Tibial nerve (tissue), 4 donors: Measurements from ENCODE around the gene EXD3. TPM values are rescaled to one million over a fixed set of nuclear protein-coding genes. Genes with fewer than 3 reads are reported as not detected.
"Not testable (repeated sequence)": the region's sequence is repeated elsewhere in the genome, so short reads cannot be mapped to it uniquely, and the experiment has no call there.

ENCODE experiments used
- DNase-seq, 2 donors: peaks; one replicate each; pipeline ENCODE4 v3.0.0-alpha.2; 2019; ENCODE audit warnings: low spot score in 2 of 2
- H3K27ac ChIP-seq, 4 donors: fragments of 200-600 bp; sonication (generic) in 3 of 4; one replicate each; pipeline ENCODE4 v1.5.1; 2017 to 2019; ENCODE audit warnings: mild to moderate bottlenecking in 1 of 4
- H3K27me3 ChIP-seq, 2 donors: fragments of 200-600 bp; sonication (generic) in 1 of 2; one replicate each; pipeline versions ENCODE4 v1.5.1 to v1.6.0; 2017 to 2019
- H3K36me3 ChIP-seq, 3 donors: fragments of 200-600 bp; sonication (generic); one replicate each; pipeline ENCODE4 v1.5.1; 2018 to 2019
- H3K4me1 ChIP-seq, 4 donors: fragments of 200-600 bp; sonication (generic) in 3 of 4; one replicate each; pipeline ENCODE4 v1.5.1; 2017 to 2019
- H3K4me3 ChIP-seq, 4 donors: fragments of 200-600 bp; sonication (generic) in 3 of 4; one replicate each; pipeline ENCODE4 v1.5.1; 2017 to 2019; ENCODE audit warnings: mild to moderate bottlenecking in 1 of 4, moderate library complexity in 1 of 4
- H3K9me3 ChIP-seq, 4 donors: fragments of 200-600 bp; sonication (generic) in 3 of 4; one replicate each; pipeline ENCODE4 v1.5.1; 2017 to 2019
- CTCF ChIP-seq, 5 experiments: fragments of 200-600 bp in 3 of 5; fragments of 450-650 bp in 2 of 5; sonication (generic) in 3 of 5; IDR thresholded peaks; one replicate each; pipeline ENCODE4 v1.5.1; 2016 to 2019; ENCODE audit warnings: antibody characterized with exemption in 5 of 5, mild to moderate bottlenecking in 3 of 5, moderate library complexity in 2 of 5
- EP300 ChIP-seq, 2 donors: sonication (generic); formaldehyde crosslinking; IDR thresholded peaks; one replicate each; pipeline ENCODE4 v1.6.1; 2017; ENCODE audit warnings: antibody characterized with exemption in 2 of 2, mild to moderate bottlenecking in 1 of 2
- POLR2A ChIP-seq, 2 donors: fragments of 450-650 bp; IDR thresholded peaks; one replicate each; pipeline ENCODE4 v1.6.1; 2017; ENCODE audit warnings: antibody characterized with exemption in 2 of 2, mild to moderate bottlenecking in 2 of 2, moderate library complexity in 2 of 2
- WGBS, 2 donors: methylation state at CpG; one replicate each; pipeline ENCODE4 v1.1.5; 2018; 5-methylcytosine and 5-hydroxymethylcytosine counted together
- total RNA-seq, 4 donors: library from RNA; depleted of rRNA; stranded (reverse); fragments of >200 nt; gene quantifications; one replicate each; pipeline ENCODE4 v1.1.0, GENCODE V29; 2016

Gene EXD3
- total RNA-seq, 4 donors from 2014 or later: 27.6 to 99.9 (median 55.2) TPM

GRCh38 chr9:137348769-137349470 lies 74.0 kb downstream of the EXD3 start:
- Histone ChIP-seq H3K27me3 (no peaks in the 10 kb centered on the region), H3K9me3 (peaks cover 0 to 14% (median 4%) of the 10 kb centered on the region in 4 donors), H3K36me3 (peaks cover 0 to 79% (median 0%) of the 10 kb centered on the region in 3 donors), H3K4me3 (no peak overlapping the region), H3K27ac (no peak overlapping the region), H3K4me1 (no peaks in the 10 kb centered on the region)
- TF ChIP-seq EP300 (IDR thresholded peaks at IDR 0.05) (no peak), CTCF (IDR thresholded peaks at IDR 0.05) (no peak), POLR2A (IDR thresholded peaks at IDR 0.05) (no peak)
- 91 to 97% methylated on average over 9 to 14 of the region's 31 CpGs for WGBS, 2 donors
- no peak for DNase-seq

GRCh38 chr9:137347928-137348327 lies 75.0 kb downstream of the EXD3 start:
- no peak for TF ChIP-seq POLR2A (IDR thresholded peaks at IDR 0.05)
- no peak for TF ChIP-seq CTCF (IDR thresholded peaks at IDR 0.05)
- no peak for TF ChIP-seq EP300 (IDR thresholded peaks at IDR 0.05)
- H3K9me3 ChIP-seq: peaks cover 0 to 17% (median 4%) of the 10 kb centered on the region in 4 donors
- no peaks in the 10 kb centered on the region for H3K4me1 ChIP-seq
- no peak for DNase-seq
- peaks cover 0 to 76% (median 0%) of the 10 kb centered on the region in 3 donors for H3K36me3 ChIP-seq
- no peaks in the 10 kb centered on the region for H3K27me3 ChIP-seq
- no peak overlapping the region for H3K27ac ChIP-seq
- no peak overlapping the region for H3K4me3 ChIP-seq
- 94 to 100% methylated on average over 4 to 9 of the region's 13 CpGs for WGBS, 2 donors

- H3K4me3 ChIP-seq: no peak overlapping the region
- TF ChIP-seq CTCF (IDR thresholded peaks at IDR 0.05) (no peak), EP300 (IDR thresholded peaks at IDR 0.05) (no peak), POLR2A (IDR thresholded peaks at IDR 0.05) (no peak)
- H3K27ac ChIP-seq: no peak overlapping the region
- H3K36me3 ChIP-seq: peaks cover 0 to 71% (median 0%) of the 10 kb centered on the region in 3 donors
- DNase-seq: no peak
- no peaks in the 10 kb centered on the region for H3K27me3 ChIP-seq
- WGBS, 2 donors: 78 to 99% methylated on average over 6 to 7 of the region's 7 CpGs
- H3K4me1 ChIP-seq: no peaks in the 10 kb centered on the region
- H3K9me3 ChIP-seq: peaks cover 0 to 28% (median 5%) of the 10 kb centered on the region in 4 donors
Observed at GRCh38 chr9:137342482-137342881, 80.5 kb downstream of the EXD3 start.

GRCh38 chr9:137341227-137341626 lies 81.7 kb downstream of the EXD3 start:
- peaks cover 0 to 69% (median 0%) of the 10 kb centered on the region in 3 donors for H3K36me3 ChIP-seq
- H3K4me3 ChIP-seq: no peak overlapping the region
- DNase-seq: no peak
- H3K9me3 ChIP-seq: peaks cover 0 to 27% (median 6%) of the 10 kb centered on the region in 4 donors
- no peaks in the 10 kb centered on the region for H3K4me1 ChIP-seq
- TF ChIP-seq CTCF (IDR thresholded peaks at IDR 0.05) (no peak), POLR2A (IDR thresholded peaks at IDR 0.05) (no peak)
- H3K27ac ChIP-seq: no peak overlapping the region
- no peaks in the 10 kb centered on the region for H3K27me3 ChIP-seq
- 86 to 94% methylated on average over 5 to 6 of the region's 6 CpGs for WGBS, 2 donors

GRCh38 chr9:137339908-137340462 lies 83.0 kb downstream of the EXD3 start:
- not testable (repeated sequence) for H3K4me1 ChIP-seq, H3K27ac ChIP-seq, H3K27me3 ChIP-seq, DNase-seq, H3K4me3 ChIP-seq
- H3K36me3 ChIP-seq: peaks cover 0 to 72% (median 0%) of the 10 kb centered on the region in 3 donors
- 69% methylated on average over 12 of the region's 12 CpGs for WGBS, 2 donors
- H3K9me3 ChIP-seq: peaks cover 0 to 30% (median 7%) of the 10 kb centered on the region in 4 donors
